Measurements from ENCODE around the gene LCMT1.
"Not testable (repeated sequence)": the region's sequence is repeated elsewhere in the genome, so short reads cannot be mapped to it uniquely, and the experiment has no call there.

LCMT1 gene

DNA sequence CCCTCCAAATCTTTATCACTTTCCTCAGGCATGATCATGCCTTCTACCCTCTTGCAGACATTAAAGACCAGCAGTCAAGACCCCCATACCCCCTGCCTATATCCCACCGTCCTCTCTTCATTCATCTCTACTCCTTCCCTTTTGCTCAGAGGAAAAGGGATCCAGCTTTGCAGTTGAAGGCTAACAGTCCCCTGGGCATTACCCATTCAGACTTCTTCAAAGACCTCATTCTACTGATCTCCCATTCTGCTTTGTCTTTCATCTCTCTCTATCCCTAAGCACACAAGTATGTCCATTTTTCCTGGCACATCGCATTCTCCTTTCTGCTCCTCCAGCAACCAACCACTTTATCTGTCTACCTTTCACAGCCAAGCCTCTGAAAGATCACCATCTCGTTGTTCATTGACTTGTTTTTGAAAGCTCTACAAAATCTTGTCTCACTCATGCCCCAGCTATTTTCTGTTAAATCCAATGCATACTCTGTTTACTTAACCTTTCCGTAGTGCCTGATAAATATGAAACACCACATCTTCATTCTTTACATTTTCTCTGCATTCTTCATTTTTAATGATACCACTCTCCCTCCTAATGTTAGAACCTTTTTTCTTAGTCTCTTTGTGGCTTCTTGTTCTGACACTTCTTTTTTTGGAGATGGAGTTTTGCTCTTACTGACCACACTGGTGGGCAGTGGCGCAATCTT lies 14.1 kb upstream of the LCMT1 start:
- no peak for DNase-seq

DNA sequence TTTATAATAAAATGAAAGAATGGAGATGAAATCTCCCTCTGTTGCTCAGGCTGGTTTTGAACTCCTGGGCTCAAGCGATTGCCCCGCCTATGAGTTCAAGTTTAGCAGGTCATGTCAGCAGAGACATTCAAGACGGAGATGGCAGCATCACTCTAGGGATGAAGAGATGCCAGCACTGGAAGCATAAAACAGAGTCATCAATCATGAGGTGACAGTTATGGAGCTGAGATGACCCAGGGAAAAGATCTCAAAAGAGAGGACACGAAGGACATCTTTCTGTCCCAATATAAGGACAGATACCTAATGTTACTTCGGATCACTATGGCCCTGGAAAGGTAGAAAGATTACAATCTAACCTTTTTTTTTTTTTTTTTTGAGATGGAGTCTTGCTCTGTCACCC lies 11.0 kb upstream of the LCMT1 start:
- DNase-seq = no peak

- peak; percentile 77 for DNase-seq
These were observed 4.7 kb upstream of the LCMT1 start for GRCh38 chr16:25106567-25107465.

DNA sequence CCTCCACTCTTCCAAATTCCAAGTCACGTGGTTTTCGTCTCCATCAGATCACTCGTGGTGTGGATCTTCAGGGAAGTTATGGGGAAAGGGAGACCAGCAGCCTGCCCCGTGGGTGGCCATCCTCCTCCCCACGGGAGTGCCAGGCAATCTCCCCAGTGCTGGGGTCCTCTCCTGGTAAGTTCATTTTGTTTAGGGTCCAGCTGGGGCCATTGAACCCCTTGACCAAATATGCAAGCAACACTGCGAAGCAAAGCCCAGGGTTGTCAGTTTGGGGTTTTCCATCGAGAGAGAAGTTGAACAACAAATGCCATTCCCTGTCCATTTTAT lies 4.1 kb upstream of the LCMT1 start:
- no peak for DNase-seq

DNA sequence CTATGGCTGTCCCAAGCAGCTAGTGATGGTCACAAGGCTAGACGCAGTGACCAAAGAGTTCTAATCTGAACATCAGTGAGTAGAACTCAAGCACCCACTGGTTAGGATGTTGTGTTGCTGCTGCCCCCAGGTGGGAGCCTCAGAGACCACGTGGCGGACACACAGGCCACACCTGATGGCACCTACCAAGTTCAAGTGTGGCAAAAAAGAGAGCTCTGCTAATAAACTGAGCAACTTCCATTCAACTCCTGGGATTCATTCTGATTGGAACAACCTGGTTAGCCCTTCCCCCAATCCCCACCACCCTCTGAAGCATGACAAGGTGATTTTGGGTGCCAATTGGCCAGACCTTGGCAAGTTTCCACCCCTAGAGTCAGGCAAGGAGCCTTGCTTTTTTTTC lies 3.5 kb upstream of the LCMT1 start:
- DNase-seq = peak; percentile 23

GRCh38 chr16:25109643-25110042 lies 1.9 kb upstream of the LCMT1 start:
- DNase-seq = no peak

GRCh38 chr16:25110387-25110947 lies 1.1 kb upstream of the LCMT1 start:
- DNase-seq = peak; percentile 53

- DNase-seq = no peak
These were observed 2.6 kb downstream of the LCMT1 start for GRCh38 chr16:25114121-25114520.

- no peak for DNase-seq
These were observed 7.5 kb downstream of the LCMT1 start for GRCh38 chr16:25118851-25119578.

GRCh38 chr16:25121824-25122600 lies 10.5 kb downstream of the LCMT1 start:
- DNase-seq = no peak

DNA sequence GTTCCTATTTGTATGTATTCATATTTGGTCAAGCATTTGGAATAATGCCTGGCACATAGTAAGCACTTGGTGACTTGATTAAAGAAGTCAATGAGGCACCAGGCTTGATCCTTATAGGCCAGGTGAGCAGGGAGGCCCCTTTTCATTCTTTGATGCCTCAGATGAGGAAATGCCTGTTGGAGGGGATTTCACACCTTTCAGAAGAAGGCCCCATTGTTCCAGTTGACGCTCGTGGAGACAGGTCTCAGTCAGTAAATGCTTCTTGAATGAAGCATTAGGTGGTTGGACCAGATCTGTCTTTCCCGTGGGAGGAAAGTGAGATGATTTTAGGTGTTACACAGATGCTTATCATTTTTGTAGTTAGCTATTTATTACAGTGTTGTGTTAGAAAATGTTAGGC lies 13.0 kb downstream of the LCMT1 start:
- no peak for DNase-seq

GRCh38 chr16:25126086-25126666 lies 14.6 kb downstream of the LCMT1 start:
- DNase-seq = not testable (repeated sequence)

GRCh38 chr16:25126820-25127232 lies 15.3 kb downstream of the LCMT1 start:
- peak; percentile 34 for DNase-seq

- DNase-seq = not testable (repeated sequence)
These were observed 21.2 kb downstream of the LCMT1 start for GRCh38 chr16:25132751-25133150.

- no peak for DNase-seq
These were observed 22.7 kb downstream of the LCMT1 start for GRCh38 chr16:25134166-25134700.

GRCh38 chr16:25135254-25135878 lies 23.8 kb downstream of the LCMT1 start:
- no peak for DNase-seq

GRCh38 chr16:25138130-25138529 lies 26.6 kb downstream of the LCMT1 start:
- no peak for DNase-seq

DNA sequence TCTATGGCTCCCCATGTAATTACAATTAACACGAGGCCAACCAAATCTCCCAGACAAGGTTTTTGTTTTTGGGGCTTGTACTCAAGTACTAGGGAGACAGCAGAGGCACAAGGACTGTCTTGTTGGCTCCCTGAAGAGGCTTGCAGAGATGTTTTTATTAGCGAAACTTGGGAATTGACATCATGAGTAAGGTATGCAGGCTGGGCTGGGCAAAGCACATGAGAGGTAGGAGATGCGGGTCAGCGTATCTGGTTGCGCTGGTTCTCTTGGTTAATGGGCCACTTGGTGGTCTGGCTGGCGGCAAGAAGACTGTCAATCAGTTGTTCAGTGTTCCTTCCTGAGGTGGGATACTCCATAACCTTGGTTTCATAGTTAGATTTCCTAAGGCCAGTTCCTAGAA lies 28.9 kb downstream of the LCMT1 start:
- no peak for DNase-seq

- no peak for DNase-seq
These were observed 30.1 kb downstream of the LCMT1 start for GRCh38 chr16:25141648-25142047.

DNA sequence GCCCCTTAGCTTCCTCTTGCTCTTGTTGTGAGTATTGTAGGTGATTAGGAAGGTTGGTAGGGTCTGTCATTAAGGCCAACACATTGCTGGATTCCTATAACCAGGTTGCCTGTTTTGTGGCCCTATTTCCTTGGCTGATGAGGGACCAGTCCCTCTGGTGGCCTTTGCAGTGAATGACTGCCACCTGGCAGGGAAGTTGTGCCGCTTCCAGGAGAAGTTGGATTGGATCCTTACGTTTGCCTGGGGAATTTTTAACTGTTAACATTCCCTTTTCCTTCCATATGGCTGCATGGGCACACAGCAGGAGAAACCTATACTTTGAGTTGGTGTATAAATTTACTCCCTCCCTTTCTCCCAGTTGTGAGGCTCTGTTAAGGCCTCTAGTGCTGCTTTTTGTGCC lies 32.4 kb downstream of the LCMT1 start:
- no peak for DNase-seq

GRCh38 chr16:25148568-25149215 lies 37.1 kb downstream of the LCMT1 start:
- DNase-seq = no peak
